ENCODE measurements around the gene PLXND1.

DNA sequence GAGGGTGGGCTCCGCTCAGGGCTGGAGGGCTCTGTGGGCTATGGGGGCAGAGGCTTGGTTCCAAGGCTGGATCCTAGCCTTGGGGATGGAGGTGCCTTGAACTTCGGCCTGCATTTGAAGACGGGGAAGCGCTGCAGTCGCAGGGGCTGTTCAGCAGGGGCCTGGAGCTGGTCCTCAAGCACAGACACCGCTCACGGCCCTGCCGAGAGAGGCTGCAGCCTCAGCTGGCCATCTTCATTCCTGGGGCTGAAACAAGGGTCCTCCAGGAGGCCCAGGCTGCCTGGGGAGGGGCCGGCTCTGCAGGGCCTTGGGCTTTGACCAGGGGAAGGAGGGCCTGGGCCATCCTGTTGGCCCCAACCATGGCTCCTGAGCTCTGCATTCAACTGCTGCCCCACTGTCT is 25.6 kb upstream of the PLXND1 start:
- no peak for TF ChIP-seq POLR2A (IDR thresholded peaks at IDR 0.05; ENCODE audit: low read depth, low read length)
- TF ChIP-seq POLR2AphosphoS5 (IDR thresholded peaks at IDR 0.05; ENCODE audit: low read depth, low read length) = no peak
- TF ChIP-seq TAF1 (IDR thresholded peaks at IDR 0.05; ENCODE audit: borderline replicate concordance, low read depth, low read length) = no peak

Data from GM12892 (cell line).